HEK293 (cell line): Measurements from ENCODE around the gene ANXA2.

ENCODE experiments used
- CTCF ChIA-PET: fragments of 350-600 bp; formaldehyde crosslinking; extraction: SDS; loops from one replicate; lab custom pipeline; 2021; ENCODE audit warnings: antibody characterized with exemption; lab: Yijun Ruan, JAX
- POLR2A ChIA-PET: fragments of 300-600 bp; formaldehyde crosslinking; extraction: SDS; loops from one replicate; lab custom pipeline; 2020; ENCODE audit warnings: antibody characterized with exemption, inconsistent platforms; lab: Yijun Ruan, JAX
- H3K27ac ChIP-seq: fragments of 200-500 bp; sonication (Bioruptor generic); 2 replicates; pipeline ENCODE4 v1.5.1; 2014; ENCODE audit warnings: low read depth, low read length, control low read depth, inconsistent platforms; ENCODE audit errors: extremely low read depth
- H3K36me3 ChIP-seq, 2 experiments: fragments of 200-500 bp in 1 of 2; sonication (Bioruptor generic) in 1 of 2; 1 replicate in 1 of 2; 2 replicates in 1 of 2; pipeline ENCODE4 v1.5.1; 2014 to 2017; ENCODE audit warnings: inconsistent platforms in 2 of 2, low read length in 2 of 2; ENCODE audit not compliant: control insufficient read depth in 2 of 2, insufficient read depth in 1 of 2
- H3K4me1 ChIP-seq: fragments of 200-500 bp; sonication (Bioruptor generic); 2 replicates; pipeline ENCODE4 v1.5.1; 2014; ENCODE audit warnings: mild to moderate bottlenecking, low read length, inconsistent platforms; ENCODE audit not compliant: control insufficient read depth, insufficient read depth
- H3K4me3 ChIP-seq: 2 replicates; pipeline ENCODE4 v1.5.1; 2011; ENCODE audit warnings: low read depth, mild to moderate bottlenecking, control low read depth, low read length, moderate library complexity
- H3K9me3 ChIP-seq: fragments of 200-500 bp; sonication (Bioruptor generic); 2 replicates; pipeline ENCODE4 v1.5.1; 2014; ENCODE audit warnings: low read depth, low read length, inconsistent platforms; ENCODE audit not compliant: control insufficient read depth, insufficient read depth
- ATF2 ChIP-seq: fragments of 450-650 bp; formaldehyde crosslinking; IDR thresholded peaks from 2 replicates; pipeline ENCODE4 v1.5.1; 2016; ENCODE audit warnings: missing biosample characterization, missing genetic modification characterization, low read depth
- GFI1B ChIP-seq: fragments of 450-650 bp; formaldehyde crosslinking; IDR thresholded peaks from 2 replicates; pipeline ENCODE4 v1.5.1; 2016; ENCODE audit warnings: missing biosample characterization, missing genetic modification characterization
- GLI4 ChIP-seq: fragments of 450-650 bp; formaldehyde crosslinking; IDR thresholded peaks from 2 replicates; pipeline ENCODE4 v1.5.1; 2016; ENCODE audit warnings: missing biosample characterization, missing genetic modification characterization
- PRDM4 ChIP-seq: fragments of 450-650 bp; formaldehyde crosslinking; IDR thresholded peaks from 2 replicates; pipeline ENCODE4 v1.5.1; 2017; ENCODE audit warnings: missing biosample characterization, missing genetic modification characterization
- RBAK ChIP-seq: fragments of 450-650 bp; formaldehyde crosslinking; IDR thresholded peaks from 2 replicates; pipeline ENCODE4 v1.5.1; 2016; ENCODE audit warnings: missing biosample characterization, missing genetic modification characterization
- SCRT1 ChIP-seq: fragments of 450-650 bp; formaldehyde crosslinking; IDR thresholded peaks from 2 replicates; pipeline ENCODE4 v1.5.1; 2016; ENCODE audit warnings: missing biosample characterization, missing genetic modification characterization, borderline replicate concordance
- ZBTB20 ChIP-seq: fragments of 450-650 bp; formaldehyde crosslinking; IDR thresholded peaks from 2 replicates; pipeline ENCODE4 v1.5.1; 2016; ENCODE audit warnings: missing biosample characterization, missing genetic modification characterization
- ZFP41 ChIP-seq: fragments of 450-650 bp; formaldehyde crosslinking; IDR thresholded peaks from 2 replicates; pipeline ENCODE4 v1.5.1; 2016; ENCODE audit warnings: missing biosample characterization, missing genetic modification characterization, borderline replicate concordance
- ZFP69B ChIP-seq: fragments of 450-650 bp; formaldehyde crosslinking; IDR thresholded peaks from 2 replicates; pipeline ENCODE4 v1.5.1; 2016; ENCODE audit warnings: missing biosample characterization, missing genetic modification characterization
- ZNF121 ChIP-seq: fragments of 450-650 bp; formaldehyde crosslinking; IDR thresholded peaks from 2 replicates; pipeline ENCODE4 v1.5.1; 2016; ENCODE audit warnings: missing biosample characterization, missing genetic modification characterization
- ZNF132 ChIP-seq: fragments of 450-650 bp; formaldehyde crosslinking; IDR thresholded peaks from 2 replicates; pipeline ENCODE4 v1.5.1; 2017; ENCODE audit warnings: missing biosample characterization, missing genetic modification characterization, borderline replicate concordance
- ZNF140 ChIP-seq: fragments of 450-650 bp; formaldehyde crosslinking; IDR thresholded peaks from 2 replicates; pipeline ENCODE4 v1.5.1; 2016; ENCODE audit warnings: missing biosample characterization, missing genetic modification characterization
- ZNF16 ChIP-seq: fragments of 450-650 bp; formaldehyde crosslinking; IDR thresholded peaks from 2 replicates; pipeline ENCODE4 v1.5.1; 2016; ENCODE audit warnings: low read depth, missing biosample characterization, missing genetic modification characterization
- ZNF280D ChIP-seq: fragments of 450-650 bp; formaldehyde crosslinking; IDR thresholded peaks from 2 replicates; pipeline ENCODE4 v1.5.1; 2016; ENCODE audit warnings: missing biosample characterization, missing genetic modification characterization
- ZNF404 ChIP-seq: fragments of 450-650 bp; formaldehyde crosslinking; IDR thresholded peaks from 2 replicates; pipeline ENCODE4 v1.5.1; 2017; ENCODE audit warnings: missing biosample characterization, missing genetic modification characterization
- ZNF426 ChIP-seq: fragments of 450-650 bp; formaldehyde crosslinking; IDR thresholded peaks from 2 replicates; pipeline ENCODE4 v1.5.1; 2017; ENCODE audit warnings: missing biosample characterization, missing genetic modification characterization, mild to moderate bottlenecking, inconsistent platforms, moderate library complexity
- ZNF488 ChIP-seq: fragments of 450-650 bp; formaldehyde crosslinking; IDR thresholded peaks from 2 replicates; pipeline ENCODE4 v1.5.1; 2016; ENCODE audit warnings: missing biosample characterization, missing genetic modification characterization
- ZNF529 ChIP-seq: fragments of 450-650 bp; formaldehyde crosslinking; IDR thresholded peaks from 2 replicates; pipeline ENCODE4 v1.5.1; 2017; ENCODE audit warnings: missing genetic modification characterization, missing biosample characterization; ENCODE audit not compliant: insufficient replicate concordance
- ZNF610 ChIP-seq: fragments of 450-650 bp; formaldehyde crosslinking; IDR thresholded peaks from 2 replicates; pipeline ENCODE4 v1.5.1; 2016; ENCODE audit warnings: missing biosample characterization, missing genetic modification characterization, borderline replicate concordance
- ZNF747 ChIP-seq: fragments of 450-650 bp; formaldehyde crosslinking; IDR thresholded peaks from 2 replicates; pipeline ENCODE4 v1.5.1; 2016; ENCODE audit warnings: missing biosample characterization, missing genetic modification characterization
- ZNF768 ChIP-seq: fragments of 450-650 bp; formaldehyde crosslinking; IDR thresholded peaks from 2 replicates; pipeline ENCODE4 v1.5.1; 2018; ENCODE audit warnings: missing biosample characterization, mild to moderate bottlenecking, missing genetic modification characterization
- ZNF830 ChIP-seq: fragments of 450-650 bp; IDR thresholded peaks from 2 replicates; pipeline ENCODE4 v1.5.0; 2018; ENCODE audit warnings: missing biosample characterization, missing genetic modification characterization, low read depth, mild to moderate bottlenecking, moderate library complexity
- ZSCAN16 ChIP-seq: fragments of 450-650 bp; formaldehyde crosslinking; IDR thresholded peaks from 2 replicates; pipeline ENCODE4 v1.5.1; 2016; ENCODE audit warnings: missing biosample characterization, missing genetic modification characterization

Gene ANXA2

GRCh38 chr15:60369696-60370095 is 28.1 kb downstream of the ANXA2 start:
- Histone ChIP-seq H3K9me3 (no peaks in the 10 kb centered on the region), H3K4me1 (peaks cover 5% of the 10 kb centered on the region; the same call in 1 of the 2 replicates), H3K4me3 (no peak overlapping the region), H3K27ac (no peak overlapping the region), H3K36me3 (peaks cover 0 to 46% of the 10 kb centered on the region in 2 experiments; a peak in 2 of 3 replicates)
- ChIA-PET CTCF (no interaction called here), POLR2A (no interaction called here)
- TF ChIP-seq RBAK (tag by site-specific recombination) (no peak), ZFP69B (tag by site-specific recombination) (no peak), ZNF404 (no peak), ZSCAN16 (tag by site-specific recombination) (no peak), ZNF529 (tag by site-specific recombination) (no peak), ZNF140 (no peak), ZNF426 (tag by site-specific recombination) (no peak), ZNF747 (tag by site-specific recombination) (no peak), SCRT1 (tag by site-specific recombination) (no peak), ZNF610 (tag by site-specific recombination) (no peak), GLI4 (no peak), ZNF280D (tag by site-specific recombination) (no peak), ZNF132 (tag by site-specific recombination) (no peak), ATF2 (tag by site-specific recombination) (no peak), PRDM4 (tag by site-specific recombination) (no peak)

- CTCF ChIA-PET: interaction anchor here (0.6 kb wide), 1 partner anchor 79 kb away, joined by 3 read pairs; no protein-coding TSS in a partner anchor
- H3K36me3 ChIP-seq: peaks cover 0 to 59% of the 10 kb centered on the region in 2 experiments; a peak in 2 of 3 replicates
- TF ChIP-seq ZBTB20 (no peak), ZFP41 (tag by site-specific recombination) (no peak), ZNF16 (tag by site-specific recombination) (no peak), ZNF426 (tag by site-specific recombination) (no peak), ZNF768 (tag by site-specific recombination) (no peak), SCRT1 (tag by site-specific recombination) (no peak), ZNF830 (tag by site-specific recombination) (no peak), ZNF121 (tag by site-specific recombination) (no peak), GFI1B (tag by site-specific recombination) (no peak), ZNF488 (tag by site-specific recombination) (no peak)
These were observed 33.2 kb downstream of the ANXA2 start for GRCh38 chr15:60364612-60364924.

More at GRCh38 chr15:60364612-60364924, 33.2 kb downstream of the ANXA2 start:
- no peaks in the 10 kb centered on the region for H3K4me1 ChIP-seq
- H3K4me3 ChIP-seq: no peak overlapping the region
- H3K27ac ChIP-seq: no peak overlapping the region
- no peaks in the 10 kb centered on the region for H3K9me3 ChIP-seq
- POLR2A ChIA-PET: no interaction called here
